PC-9 (cell line): ENCODE measurements around the gene DOCK4.

Source experiments
- CTCF ChIP-seq: fragments of 200-600 bp; sonication (generic); conservative IDR thresholded peaks from 2 replicates; pipeline ENCODE4 v1.6.1; 2017; ENCODE audit warnings: mixed run types, antibody characterized with exemption, mild to moderate bottlenecking, moderate library complexity
- EZH2 ChIP-seq: fragments of 200-600 bp; sonication (generic); IDR thresholded peaks from 2 replicates; pipeline ENCODE4 v1.8.0; 2017; ENCODE audit warnings: antibody characterized with exemption, low read depth

DNA sequence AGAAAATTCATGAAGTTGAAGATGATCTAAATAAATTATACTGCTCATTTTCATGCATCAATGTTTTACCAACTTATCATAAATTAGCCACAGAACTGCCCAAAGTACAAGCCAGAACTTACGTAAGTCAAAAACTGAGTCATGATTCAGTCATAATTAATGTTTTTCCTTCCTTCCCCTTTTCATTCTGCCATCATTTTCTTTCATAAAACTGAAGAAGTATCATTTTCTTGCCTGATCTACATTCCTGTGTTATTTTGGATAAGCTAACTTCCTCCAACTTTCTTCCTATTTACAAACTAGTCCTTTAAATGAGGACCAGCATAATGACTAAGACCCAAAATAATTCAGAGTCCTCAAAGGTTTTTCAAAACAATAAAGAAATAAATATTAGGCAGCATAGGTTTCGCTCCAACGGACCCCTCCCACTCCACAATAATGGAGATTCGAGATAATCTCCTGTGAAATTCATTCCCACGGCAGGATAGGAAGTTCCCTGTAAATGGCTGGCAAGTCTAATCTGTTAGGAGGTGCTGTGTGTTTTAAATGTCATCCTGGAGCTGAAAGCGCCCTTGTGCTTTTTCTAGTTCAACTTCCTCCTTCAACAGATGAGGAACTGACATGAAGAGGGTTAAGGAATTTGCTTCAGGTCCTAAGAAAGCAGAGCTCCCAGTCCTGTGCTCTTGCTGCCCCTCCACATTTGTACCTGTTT lies 218.9 kb downstream of the DOCK4 start:
- no peak for TF ChIP-seq CTCF
- no peak for TF ChIP-seq EZH2
